CD4-positive, alpha-beta T cell treated with Interleukin-6 for 4 hours (primary cell): ENCODE data around the gene FAM131B.
A peak's percentile ranks its signal among the peaks of the same experiment; 100 is the strongest.

ENCODE experiments used
- DNase-seq: peaks from one replicate; pipeline ENCODE4 v3.0.0-alpha.2; 2020; ENCODE audit warnings: mixed read lengths

Gene FAM131B

DNA sequence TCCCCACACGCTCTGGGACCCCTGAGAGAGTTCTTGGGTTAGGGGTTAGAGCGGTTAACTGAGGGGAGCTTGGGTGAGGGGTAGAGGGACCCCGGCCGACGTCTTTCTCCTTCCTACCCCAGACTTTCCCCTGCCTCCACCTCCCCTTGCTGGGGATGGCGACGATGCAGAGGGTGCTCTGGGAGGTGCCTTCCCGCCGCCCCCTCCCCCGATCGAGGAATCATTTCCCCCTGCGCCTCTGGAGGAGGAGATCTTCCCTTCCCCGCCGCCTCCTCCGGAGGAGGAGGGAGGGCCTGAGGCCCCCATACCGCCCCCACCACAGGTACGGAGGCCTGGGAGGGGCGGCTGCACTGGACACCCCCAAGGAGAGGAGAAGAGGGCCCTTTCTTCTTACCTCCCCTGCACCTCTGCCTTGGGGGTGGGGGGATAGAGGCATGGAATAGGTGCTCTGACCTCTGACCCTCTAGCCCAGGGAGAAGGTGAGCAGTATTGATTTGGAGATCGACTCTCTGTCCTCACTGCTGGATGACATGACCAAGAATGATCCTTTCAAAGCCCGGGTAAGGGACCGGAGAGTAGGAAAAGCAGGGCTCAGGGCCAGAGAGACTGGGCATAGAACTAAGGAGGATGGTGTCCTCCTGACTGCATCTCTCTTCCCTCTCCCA, 19.7 kb upstream of the FAM131B start:
- no peak for DNase-seq

DNA sequence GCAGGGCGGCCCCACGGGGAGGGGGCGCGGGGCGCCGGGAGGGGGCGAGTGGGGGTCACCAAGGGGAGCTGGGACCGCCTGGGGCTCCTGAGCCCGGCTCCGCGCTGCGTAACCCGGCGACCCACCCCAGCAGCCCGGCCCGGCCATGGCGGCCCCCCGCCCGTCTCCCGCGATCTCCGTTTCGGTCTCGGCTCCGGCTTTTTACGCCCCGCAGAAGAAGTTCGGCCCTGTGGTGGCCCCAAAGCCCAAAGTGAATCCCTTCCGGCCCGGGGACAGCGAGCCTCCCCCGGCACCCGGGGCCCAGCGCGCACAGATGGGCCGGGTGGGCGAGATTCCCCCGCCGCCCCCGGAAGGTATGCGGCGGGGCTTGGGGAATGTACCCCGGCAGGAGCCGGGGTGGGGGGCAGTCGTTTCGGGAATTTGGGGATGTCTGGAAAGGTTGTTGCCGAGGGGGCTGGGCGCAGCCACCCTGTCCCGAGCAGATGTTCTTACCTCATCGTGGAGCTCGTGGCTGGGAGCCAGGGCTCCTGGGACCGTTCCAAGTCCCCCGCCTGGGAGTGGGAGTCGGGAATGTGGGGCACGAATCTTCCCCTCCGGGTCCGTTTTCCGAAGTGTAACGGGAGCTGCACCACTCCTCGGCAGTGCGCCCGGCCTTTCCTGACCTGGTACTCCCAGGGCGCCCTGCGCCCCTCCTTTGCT, 19.1 kb upstream of the FAM131B start:
- DNase-seq = no peak

DNA sequence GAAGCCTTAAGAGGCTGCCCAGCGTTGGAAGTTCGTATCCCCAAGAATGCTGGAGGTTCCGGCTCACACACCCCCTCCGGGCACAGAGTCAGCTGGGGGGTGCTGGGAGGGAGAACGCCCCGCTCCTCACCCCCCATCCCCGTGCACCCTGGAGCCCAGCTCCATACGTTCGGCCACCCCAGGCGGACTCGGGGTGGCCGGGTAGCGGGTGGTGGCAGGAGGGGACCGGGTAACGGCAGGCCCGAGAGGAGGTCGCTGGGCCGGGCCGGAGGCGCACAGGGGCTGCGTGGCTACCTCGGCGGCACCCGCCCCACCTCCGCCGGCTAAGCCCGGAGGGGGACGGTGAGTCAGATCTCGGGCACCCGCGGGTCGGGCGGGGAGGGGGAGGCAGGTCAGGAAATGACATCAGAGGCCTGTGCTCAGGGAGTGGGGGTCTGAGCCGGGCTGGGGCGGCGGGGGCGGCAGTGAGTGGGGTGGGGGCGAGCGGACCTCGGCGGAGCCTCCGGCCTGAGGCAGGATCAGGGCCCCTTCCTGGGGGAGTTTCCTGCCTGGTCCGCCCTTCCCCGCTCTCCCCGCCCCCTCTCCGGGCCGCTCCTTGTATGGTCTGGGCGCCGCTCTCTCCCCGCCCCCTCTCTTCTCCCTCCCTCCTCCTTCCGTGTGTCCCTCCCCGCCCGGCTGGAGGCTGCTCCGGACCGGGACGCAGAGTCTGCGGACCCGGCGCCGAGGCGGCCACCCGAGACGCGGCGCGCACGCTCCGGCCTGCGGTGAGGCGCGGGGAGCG, 18.3 kb upstream of the FAM131B start, which contains the start of gene ZYX:
ZYX (plus strand) TSS at position 700 of the 781 bp plus-strand sequence. CDS start 227 bp downstream, outside the sequence.
- peak; percentile 91 for DNase-seq

DNA sequence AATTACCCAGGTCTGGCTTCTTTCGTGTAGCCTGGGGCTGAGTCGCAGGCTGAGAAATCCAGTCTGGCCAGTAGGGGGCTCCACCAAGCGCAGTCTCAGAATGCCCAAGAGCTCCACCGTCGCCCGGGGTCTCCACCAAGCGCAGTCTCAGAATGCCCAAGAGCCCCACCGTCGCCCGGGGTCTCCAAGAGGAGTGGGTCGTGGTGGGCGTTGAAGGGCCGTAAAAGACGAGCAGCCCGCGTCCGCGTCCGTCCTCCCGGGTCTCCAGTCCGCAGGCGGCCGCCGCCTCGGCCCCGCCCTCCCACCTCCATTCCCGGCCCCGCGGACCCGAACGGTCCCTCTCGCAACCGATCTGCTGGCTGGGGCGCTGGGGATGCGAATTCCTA, 17.7 kb upstream of the FAM131B start:
- peak; percentile 93 for DNase-seq

DNA sequence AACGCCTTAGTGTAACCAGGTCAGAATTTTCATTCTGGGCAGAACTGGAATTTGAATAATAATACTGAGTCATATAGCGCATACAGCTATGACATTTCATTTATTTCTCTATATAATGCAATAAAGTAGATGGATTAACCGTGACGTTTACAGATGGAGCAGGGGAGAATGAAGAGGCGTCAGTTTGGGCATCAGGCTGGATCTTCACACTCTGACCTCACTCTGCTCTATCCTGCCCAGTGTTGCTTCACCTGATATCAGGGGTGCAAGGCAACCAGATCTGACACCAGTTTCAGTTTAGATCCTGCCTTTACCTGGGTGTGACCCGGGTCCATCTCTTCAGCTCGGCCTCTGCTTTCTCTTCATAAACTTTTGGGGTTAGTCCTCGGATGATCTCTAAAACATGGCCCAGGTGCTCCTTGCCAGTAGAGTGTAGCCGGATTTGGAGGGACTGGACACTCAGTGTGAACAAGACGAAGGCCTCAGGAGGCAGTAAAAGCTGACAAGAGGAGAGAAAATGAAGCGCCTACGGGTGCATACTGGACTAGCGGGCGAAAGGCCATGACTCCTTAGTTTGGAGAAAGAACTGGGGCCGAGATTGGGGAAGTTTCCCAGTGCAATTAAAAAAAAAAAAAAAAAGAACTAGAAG, 17.2 kb upstream of the FAM131B start:
- DNase-seq = no peak

DNA sequence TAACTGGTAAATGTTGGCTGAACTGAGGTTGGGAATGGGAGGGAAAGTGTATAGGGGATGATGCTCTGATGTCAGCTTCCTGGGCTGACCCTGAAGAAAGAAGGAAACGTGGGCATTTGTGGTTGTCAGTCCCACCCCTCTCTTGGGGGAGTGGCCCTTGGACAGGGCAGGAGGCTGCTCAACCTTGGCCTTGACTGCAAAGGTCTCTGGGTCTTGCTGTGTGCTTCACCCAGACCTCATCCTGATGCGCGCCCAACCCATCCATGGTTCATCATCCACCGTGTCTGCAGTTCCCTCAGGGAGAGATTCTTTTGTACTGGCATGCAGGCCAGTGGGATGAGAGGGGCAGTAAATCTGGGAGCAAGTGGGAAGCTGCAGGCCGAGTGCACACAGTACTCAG, 13.9 kb upstream of the FAM131B start:
- DNase-seq = no peak

DNA sequence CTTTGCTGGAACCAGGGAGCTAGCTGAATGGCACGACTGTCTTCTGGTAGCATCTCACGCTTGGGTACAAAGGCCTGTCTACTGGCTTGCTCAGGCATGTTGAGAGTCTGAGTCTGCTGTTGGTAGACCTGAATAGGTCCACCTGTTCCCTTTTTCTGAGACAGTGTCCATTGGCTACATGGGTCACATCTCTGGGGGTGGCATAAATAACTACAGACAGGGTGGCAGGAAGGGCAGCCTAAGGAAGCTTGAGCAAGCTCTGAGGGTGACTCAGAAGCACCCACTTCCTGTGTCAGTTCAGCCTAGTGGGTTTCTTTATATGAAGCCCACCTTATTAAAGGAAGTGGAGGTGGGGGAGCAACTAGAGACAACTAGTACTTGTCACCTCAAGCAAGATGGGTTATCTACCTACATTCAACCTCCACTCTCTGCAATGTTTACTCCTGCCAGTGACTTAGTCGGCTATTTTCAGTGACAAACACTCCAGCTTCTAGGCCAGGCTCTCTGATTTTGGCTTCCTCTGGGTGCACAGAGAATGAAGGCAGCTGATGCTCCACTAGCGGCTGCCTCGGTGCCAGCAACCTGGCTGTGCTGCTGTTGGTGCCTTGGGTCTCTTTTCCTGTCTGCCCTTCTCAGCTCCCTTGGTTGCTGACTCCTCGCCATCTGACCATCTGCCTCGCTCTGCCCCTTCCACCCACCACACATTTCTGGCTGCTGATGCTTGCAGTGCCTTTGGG, 13.0 kb upstream of the FAM131B start:
- peak; percentile 67 for DNase-seq

DNA sequence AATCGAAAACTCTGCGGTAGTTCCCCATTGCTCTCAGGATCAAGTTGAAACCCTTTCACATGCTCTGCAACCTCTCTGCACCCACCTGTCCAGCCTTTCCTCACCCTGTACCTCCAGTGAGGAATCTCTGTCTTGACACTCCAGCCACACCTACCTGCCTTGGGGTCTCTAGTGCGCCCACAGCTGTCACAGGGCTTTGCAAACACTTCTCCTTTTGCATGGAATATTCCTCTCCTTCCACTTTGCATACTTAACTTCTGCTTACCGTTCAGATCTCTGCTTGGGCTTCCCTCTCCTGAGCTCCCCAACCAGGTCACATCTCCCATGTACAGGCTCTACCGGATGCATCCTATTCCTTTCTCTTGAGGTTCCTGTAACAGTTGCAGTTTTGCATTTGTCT, 12.0 kb upstream of the FAM131B start:
- no peak for DNase-seq

DNA sequence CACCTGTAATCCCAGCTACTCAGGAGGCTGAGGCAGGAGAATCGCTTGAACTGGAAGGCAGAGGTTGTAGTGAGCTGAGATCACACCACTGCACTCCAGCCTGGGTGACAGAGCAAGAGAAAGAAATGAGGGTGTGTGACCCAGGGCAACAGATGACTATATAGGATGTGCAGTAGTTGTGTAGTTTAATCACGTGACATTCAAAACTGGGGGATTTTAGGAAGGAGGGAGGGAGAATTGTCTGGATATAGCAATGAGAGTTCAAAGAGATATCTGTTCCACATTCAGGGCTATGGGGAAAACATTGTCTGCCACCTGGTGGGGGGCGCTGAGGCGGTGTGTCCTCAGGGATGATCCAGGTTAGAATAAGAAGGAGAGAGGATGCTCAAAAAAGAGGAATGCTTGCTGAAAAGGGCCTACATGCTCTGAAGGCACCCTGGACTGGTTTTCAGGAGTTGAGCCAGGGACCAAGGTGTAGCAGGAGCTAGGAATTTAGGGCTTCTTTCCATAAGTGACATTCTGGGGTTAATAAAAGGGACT, 10.8 kb upstream of the FAM131B start:
- DNase-seq = no peak

DNA sequence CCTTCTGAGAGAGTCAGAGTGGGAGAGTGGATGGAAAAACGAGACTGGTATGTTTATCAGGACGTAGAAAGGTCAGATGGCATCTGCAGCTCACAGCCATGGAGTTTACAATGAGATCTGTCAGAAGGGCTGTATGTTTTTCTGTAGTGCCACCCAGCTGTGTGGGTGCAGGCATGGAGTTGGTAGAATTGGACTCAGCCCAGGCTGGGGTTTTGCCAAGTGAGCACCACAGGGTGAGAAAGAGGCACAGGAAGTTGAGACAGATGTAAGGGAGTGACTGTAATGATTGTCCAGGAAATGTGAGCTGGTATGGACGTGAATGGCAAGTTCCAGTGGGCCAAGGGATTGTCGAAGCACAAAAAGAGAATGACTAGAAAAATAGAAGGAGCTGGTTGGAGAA, 9.6 kb upstream of the FAM131B start:
- DNase-seq = peak; percentile 82

DNA sequence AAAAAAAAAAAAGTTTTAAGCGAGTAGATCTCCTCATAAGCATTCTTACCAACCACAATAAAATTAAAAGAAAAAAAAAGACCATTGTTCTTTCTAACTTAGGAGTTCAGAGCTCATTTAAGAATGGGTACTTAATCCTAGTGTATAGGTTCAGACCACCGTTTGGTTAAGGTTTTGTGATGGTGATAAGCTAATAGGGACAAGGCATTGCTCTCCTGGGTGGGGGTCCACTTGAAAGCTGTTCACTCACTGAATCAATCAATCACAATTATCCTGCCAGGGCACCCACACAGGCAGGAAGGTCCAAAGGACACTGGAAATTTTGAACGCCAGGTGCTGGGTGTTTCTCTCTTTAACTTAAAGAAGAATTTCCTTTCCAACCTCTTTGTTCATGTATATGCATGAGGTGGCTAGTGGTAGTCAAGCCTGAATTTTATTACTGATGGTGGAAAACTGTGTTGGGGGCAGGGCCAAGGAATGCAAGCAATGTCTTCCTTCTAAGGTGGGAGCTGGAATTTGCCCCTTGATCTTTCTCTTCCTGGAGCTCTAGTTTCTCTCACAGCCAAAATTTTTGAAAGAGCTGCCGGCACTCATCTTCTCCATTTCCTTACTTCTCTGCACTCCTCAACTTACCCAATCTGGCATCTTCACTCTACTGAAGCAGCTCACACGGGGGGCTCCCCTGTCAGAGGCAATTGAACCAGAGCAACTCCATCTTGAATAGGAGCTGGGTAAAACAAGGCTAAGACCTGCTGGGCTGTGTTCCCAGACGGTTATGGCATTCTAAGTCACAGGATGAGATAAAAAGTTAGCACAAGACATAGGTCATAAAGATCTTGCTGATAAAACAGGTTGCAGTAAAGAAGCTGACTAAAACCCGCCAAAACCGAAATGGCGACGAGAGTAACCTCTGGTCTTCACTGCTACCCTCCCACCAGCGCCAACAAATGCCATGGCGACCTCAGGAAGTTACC, 7.5 kb upstream of the FAM131B start:
- no peak for DNase-seq

DNA sequence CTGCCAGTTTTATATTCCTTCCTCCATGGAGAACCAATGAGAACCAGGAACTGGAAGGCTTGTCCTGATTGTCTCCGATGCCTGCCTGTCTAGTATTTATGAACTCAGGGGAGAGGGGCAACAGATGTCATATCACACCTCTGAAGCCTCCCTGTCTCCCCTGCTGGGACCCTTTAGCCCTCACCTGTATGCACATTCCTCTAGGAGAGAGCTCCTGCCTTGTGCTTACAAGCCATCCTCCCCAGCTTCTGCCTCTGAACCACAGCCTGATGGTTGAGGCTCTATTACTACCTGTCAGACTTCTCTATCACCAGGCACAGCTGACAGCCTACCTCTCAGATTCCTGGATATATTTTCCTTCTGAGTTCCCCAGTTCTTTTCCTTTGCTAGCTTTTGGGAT, 5.9 kb upstream of the FAM131B start:
- no peak for DNase-seq

DNA sequence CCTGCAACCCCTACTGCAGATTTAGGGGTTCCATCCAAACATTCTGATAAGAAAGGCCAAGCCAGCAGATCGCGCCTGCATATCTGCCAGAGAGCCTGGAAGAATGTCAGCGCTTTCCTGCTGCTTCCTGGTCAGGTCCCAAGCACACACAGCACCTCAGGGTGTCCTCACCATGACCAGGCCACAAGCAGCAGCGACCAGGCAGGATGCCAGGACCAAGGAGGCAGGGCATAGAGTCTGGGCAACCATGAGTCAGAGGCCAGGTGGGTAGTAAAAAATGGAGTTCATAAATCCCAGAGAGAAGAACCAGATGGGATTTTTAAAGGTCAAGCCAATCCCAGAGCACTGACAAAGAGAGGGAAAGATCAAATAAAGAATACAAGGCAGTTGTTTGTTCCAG, 5.5 kb upstream of the FAM131B start:
- DNase-seq = no peak

DNA sequence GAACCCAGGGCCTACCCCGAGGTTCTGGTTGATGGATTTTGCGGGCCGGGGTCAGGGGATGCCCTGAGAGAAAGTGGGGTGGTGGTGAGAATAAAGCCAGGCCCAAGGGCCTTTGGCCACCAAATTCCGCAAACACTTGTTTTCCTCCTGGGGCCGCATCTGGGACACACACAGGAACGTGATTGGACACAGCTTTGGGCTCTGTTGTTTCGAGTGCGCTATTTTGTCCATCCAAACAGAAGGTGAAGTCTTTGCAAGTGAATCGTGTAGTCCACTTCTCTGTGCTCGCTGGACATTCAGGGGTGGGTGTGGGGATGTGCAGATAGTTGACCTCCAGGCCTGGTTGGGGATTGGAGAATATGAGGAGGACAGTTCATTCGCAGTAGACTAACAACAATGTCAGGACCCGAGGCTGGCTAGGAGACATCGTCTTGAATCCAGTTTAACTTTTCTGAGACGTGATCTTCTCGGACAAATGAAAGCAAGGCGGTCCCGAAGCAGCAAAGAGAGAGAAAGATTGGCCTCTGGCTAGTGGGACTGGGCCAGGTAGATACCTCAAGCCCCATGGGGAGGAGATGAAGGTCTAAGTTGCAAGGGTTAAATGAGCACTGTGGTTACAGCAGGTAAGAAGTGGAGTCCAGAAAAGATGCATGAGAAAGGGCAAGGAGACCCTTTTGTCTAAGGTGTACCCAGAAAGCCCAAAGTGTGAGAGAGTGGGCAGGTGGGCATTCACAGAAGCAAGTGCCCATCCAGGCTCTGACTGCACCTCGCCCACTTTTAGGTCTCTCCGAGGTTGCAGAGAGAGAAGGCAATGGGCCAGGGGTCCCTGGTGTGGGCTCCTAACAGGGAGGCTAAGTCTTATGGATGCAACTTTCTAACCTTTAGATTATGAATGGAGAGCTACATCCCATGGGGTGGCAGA, 764 bp upstream of the FAM131B start:
- DNase-seq = no peak

DNA sequence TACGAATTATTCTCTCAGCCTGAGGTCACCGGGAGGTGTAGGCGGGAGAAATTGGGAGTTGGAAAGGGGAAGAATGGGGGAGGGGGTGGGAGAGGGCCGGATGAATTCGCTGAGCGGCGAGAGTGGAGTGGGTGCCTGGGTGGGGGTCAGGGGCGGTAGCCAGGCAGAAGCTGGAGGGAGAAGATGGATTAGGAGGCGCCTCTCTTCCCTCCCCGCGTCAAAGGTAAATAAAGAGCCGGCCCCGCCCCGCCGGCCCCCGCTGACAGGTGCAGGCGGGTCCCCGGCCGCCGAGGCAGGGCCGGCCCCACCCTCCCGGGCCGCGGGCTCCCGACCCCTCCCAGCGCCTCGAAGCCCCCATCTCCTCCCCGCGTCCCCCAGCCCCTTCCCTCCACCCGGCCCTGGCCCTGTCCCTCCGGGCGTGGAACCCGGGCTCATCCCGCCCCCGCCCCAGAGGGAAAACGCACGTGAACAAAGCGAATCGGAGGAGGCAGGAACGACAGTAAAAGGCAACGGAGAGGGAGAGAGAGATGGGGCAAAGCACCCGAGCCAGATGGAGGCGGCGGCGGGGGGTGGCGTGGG, 872 bp downstream of the FAM131B start:
- DNase-seq = peak; percentile 13

DNA sequence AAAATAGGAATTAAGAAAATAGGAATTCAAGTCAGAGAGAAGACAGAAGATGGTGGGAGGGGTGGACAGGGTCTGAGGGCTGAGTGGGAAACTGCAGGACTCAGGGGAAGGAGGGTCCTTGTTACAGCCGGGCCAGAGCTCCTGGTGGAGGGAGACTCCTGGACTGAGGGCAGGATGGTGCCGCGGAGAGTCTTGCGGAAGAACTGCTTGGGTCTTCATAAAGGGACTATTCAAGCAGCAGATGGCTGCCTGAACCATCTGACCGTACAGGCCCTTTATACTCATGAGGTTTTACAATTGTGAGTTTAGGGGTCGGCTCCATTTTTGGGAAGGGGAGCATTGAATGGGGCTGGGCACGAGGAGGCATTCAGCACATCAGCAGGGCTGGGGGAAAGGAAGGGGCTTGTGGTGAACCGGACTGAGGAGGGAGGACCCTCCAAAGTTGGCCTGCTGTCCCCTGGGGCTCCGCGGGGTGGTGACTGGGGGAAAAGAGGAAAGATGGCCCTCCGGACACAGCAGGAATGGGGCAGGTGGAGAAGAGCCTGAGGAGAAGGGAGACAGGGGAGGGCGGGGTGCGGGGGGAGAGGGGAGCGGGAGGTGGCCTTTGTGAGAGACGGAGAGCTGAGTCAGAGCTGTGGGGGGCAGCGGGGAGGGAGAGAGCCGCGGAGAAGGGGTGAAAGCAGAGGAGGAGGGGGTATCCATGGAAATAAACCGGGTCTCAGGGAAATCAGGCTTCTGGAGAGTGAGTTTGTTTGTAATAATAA, 1.5 kb downstream of the FAM131B start:
- no peak for DNase-seq

DNA sequence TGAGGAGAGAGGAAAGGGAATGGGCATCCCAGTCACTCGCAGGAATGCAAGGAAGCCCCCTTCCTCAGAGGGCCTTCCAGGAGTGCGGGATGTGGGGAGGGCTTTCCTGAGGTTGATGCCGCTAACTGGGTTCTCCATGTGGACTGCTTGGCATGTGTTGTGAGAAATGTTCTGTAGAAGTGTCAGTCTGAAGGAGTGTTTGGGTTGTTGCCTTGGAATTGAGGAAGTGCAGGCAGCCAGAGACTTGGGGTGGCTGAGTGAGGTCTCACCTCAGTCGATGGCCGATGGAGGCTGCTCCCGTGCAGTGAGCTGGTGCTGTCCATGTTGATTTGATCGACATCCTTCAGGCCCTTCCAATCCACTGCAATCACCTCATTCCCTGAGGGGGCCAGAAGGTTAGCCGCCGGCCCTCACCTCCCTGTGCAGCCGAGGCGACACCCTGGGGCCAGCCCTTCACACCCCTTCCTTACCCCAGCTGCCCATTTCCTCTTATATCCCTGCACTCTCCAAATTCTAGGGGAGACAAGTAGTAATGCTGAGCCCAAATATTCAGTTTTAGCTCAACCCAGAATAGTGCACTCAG, 2.7 kb downstream of the FAM131B start:
- no peak for DNase-seq

DNA sequence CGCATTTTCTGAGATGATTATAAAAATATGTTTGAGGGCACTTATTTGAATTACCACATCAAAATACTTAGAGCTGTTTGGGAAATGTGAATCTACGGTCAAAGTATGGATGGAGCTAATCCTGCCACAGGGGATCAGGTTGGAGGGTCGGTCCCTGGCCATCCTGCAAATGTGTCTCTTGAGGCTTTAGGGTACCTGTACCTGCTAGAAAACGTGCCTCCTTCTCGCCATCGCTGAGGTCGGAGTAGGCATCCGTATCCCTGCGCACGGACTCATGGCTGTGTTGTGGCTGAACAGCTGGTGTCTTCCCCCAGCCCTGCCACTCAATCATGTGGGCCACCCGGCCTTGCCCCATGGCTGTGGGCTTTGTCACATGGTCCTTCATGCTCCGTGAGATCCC, 3.9 kb downstream of the FAM131B start:
- no peak for DNase-seq
